ENCODE data around the gene ADAM11.

DNA sequence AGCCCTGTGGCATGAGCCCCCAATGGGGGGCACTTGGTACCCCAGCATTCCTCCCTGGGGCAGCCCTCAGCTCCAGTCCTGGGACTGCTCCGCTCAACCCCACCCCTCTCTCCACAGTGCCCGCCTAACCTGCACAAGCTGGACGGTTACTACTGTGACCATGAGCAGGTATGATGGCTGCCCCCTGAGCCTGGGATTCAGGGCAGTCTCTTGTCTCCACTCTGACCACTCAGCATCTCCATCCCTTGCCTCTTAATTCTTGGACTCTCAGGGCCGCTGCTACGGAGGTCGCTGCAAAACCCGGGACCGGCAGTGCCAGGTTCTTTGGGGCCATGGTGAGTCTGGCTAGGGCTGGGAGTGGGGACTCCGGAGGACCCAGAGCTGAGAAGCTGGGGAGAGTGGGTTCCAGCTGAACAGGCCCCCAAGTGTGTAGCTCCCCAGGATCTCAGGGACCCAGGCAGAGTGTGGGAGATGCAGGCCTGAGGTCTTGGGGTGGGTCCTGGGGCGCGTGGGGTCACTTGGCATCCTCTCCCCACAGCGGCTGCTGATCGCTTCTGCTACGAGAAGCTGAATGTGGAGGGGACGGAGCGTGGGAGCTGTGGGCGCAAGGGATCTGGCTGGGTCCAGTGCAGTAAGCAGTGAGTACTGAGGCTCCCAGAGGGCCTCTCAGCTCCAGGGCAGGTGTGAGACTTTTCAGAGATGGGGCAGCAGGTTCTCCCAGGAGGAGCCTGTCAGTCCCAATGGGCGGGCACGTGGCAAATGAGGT is 18.0 kb downstream of the ADAM11 start:
- TF ChIP-seq EP300 (IDR thresholded peaks at IDR 0.05): no peak
- TF ChIP-seq, protein P1, sequence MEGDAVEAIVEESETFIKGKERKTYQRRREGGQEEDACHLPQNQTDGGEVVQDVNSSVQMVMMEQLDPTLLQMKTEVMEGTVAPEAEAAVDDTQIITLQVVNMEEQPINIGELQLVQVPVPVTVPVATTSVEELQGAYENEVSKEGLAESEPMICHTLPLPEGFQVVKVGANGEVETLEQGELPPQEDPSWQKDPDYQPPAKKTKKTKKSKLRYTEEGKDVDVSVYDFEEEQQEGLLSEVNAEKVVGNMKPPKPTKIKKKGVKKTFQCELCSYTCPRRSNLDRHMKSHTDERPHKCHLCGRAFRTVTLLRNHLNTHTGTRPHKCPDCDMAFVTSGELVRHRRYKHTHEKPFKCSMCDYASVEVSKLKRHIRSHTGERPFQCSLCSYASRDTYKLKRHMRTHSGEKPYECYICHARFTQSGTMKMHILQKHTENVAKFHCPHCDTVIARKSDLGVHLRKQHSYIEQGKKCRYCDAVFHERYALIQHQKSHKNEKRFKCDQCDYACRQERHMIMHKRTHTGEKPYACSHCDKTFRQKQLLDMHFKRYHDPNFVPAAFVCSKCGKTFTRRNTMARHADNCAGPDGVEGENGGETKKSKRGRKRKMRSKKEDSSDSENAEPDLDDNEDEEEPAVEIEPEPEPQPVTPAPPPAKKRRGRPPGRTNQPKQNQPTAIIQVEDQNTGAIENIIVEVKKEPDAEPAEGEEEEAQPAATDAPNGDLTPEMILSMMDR (IDR thresholded peaks at IDR 0.05): no peak
- no peak for TF ChIP-seq POLR2A (IDR thresholded peaks at IDR 0.05)

All from tibial nerve (tissue), 4 donors.